ENCODE measurements around the gene EXOC2.

DNA sequence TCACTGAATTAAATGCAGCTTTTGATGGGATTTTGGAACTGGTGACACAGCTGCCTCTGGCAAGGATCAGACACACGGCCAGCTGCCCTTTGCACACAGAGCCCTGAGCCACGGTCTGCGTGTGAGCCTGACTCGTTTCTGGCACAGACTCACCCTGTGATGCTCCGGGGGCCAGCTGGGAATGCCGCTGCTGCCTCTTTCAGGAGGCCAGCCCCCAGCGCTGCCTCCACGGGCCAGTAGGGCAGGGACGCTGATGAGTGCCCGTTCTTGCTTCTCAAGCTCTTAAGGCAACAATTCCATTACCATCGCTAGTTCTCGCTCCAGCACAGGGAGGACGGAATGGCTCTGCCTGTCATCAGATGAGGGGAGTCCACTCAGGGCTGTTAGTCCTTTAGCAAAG, 239.8 kb downstream of the EXOC2 start:
- TF ChIP-seq EGR1 (IDR thresholded peaks at IDR 0.05; ENCODE audit: low read depth) (no peak), REST (IDR thresholded peaks at IDR 0.05; ENCODE audit: low read depth) (no peak), POLR2A (IDR thresholded peaks at IDR 0.05; ENCODE audit: borderline replicate concordance, extremely low read depth, insufficient read depth, insufficient read length) (no peak), EZH2 (IDR thresholded peaks at IDR 0.05) (no peak), RAD21 (IDR thresholded peaks at IDR 0.05; ENCODE audit: low read depth) (no peak), JUND (IDR thresholded peaks at IDR 0.05) (no peak), SRF (IDR thresholded peaks at IDR 0.05; ENCODE audit: low read depth) (no peak), CBX3 (IDR thresholded peaks at IDR 0.05; ENCODE audit: low read depth) (no peak)

All from HCT116 (cell line).